Neural crest cell (in vitro differentiated cells): ENCODE data around the gene OVCH2. TPM values are rescaled to one million over a fixed set of nuclear protein-coding genes. Genes with fewer than 3 reads are reported as not detected.

Experiments
- DNase-seq: peaks from one replicate; pipeline ENCODE4 v3.0.0; 2021; ENCODE audit warnings: low read depth, mixed read lengths, low spot score
- H3K27ac Mint-ChIP-seq: one replicate; pipeline ENCODE4 v1.8.0; 2021; ENCODE audit warnings: mild to moderate bottlenecking, mixed read lengths; ENCODE audit not compliant: unreplicated experiment
- H3K27me3 Mint-ChIP-seq: 2 replicates; pipeline ENCODE4 v1.8.0; 2021; ENCODE audit warnings: low read depth, mild to moderate bottlenecking, mixed read lengths
- H3K36me3 Mint-ChIP-seq: 2 replicates; pipeline ENCODE4 v1.8.0; 2021; ENCODE audit warnings: low read depth, mild to moderate bottlenecking, mixed read lengths
- H3K4me1 Mint-ChIP-seq: 2 replicates; pipeline ENCODE4 v1.8.0; 2021; ENCODE audit warnings: mixed read lengths
- H3K4me3 Mint-ChIP-seq: one replicate; pipeline ENCODE4 v1.8.0; 2021; ENCODE audit warnings: mild to moderate bottlenecking, mixed read lengths
- H3K9me3 Mint-ChIP-seq: 2 replicates; pipeline ENCODE4 v1.8.0; 2021; ENCODE audit warnings: mixed read lengths
- CTCF ChIP-seq: fragments of 200-600 bp; sonication (generic); conservative IDR thresholded peaks from 2 replicates; pipeline ENCODE4 v1.5.0; 2021; ENCODE audit warnings: antibody characterized with exemption, mild to moderate bottlenecking
- total RNA-seq: library from RNA; stranded (reverse); gene quantifications from 2 replicates; pipeline ENCODE4 v1.2.1, GENCODE V29; 2021

Gene OVCH2
- total RNA-seq, 1 donor from 2014 or later, result not detected

- TF ChIP-seq CTCF, result no peak
- no peak for DNase-seq
- H3K36me3 Mint-ChIP-seq, result peaks cover 3% of the 10 kb centered on the region
- peak overlapping the region; percentile 19 for H3K4me3 Mint-ChIP-seq
- no peaks in the 10 kb centered on the region for H3K9me3 Mint-ChIP-seq
- peak overlapping the region; percentile 73 for H3K27ac Mint-ChIP-seq
- H3K4me1 Mint-ChIP-seq, result peaks cover 36% of the 10 kb centered on the region
- H3K27me3 Mint-ChIP-seq, result peaks cover 36% of the 10 kb centered on the region
Measured at GRCh38 chr11:7671347-7672215, 34.7 kb downstream of the OVCH2 start.

- Mint-ChIP-seq H3K4me1 (peaks cover 39% of the 10 kb centered on the region), H3K4me3 (no peak overlapping the region), H3K36me3 (peaks cover 5% of the 10 kb centered on the region), H3K9me3 (no peaks in the 10 kb centered on the region), H3K27ac (no peak overlapping the region), H3K27me3 (peaks cover 31% of the 10 kb centered on the region)
- no peak for TF ChIP-seq CTCF
- DNase-seq, result no peak
Measured at GRCh38 chr11:7670641-7671040, 35.6 kb downstream of the OVCH2 start.

GRCh38 chr11:7668911-7669310 is 37.4 kb downstream of the OVCH2 start:
- Mint-ChIP-seq H3K9me3 (no peaks in the 10 kb centered on the region), H3K4me1 (peaks cover 33% of the 10 kb centered on the region), H3K27ac (peak overlapping the region; percentile 63), H3K27me3 (peaks cover 14% of the 10 kb centered on the region), H3K4me3 (peak overlapping the region; percentile 8), H3K36me3 (peaks cover 9% of the 10 kb centered on the region)
- TF ChIP-seq CTCF, result no peak
- DNase-seq, result no peak

- Mint-ChIP-seq H3K4me3 (peak overlapping the region; percentile 8), H3K4me1 (peaks cover 32% of the 10 kb centered on the region), H3K36me3 (peaks cover 10% of the 10 kb centered on the region), H3K27ac (peak overlapping the region; percentile 63), H3K9me3 (no peaks in the 10 kb centered on the region), H3K27me3 (peaks cover 13% of the 10 kb centered on the region)
- DNase-seq, result no peak
- TF ChIP-seq CTCF, result no peak
Measured at GRCh38 chr11:7668464-7668863, 37.8 kb downstream of the OVCH2 start.

GRCh38 chr11:7667460-7667859 is 38.8 kb downstream of the OVCH2 start:
- no peak for TF ChIP-seq CTCF
- no peak overlapping the region for H3K27ac Mint-ChIP-seq
- no peak for DNase-seq
- H3K4me1 Mint-ChIP-seq, result peaks cover 28% of the 10 kb centered on the region
- H3K36me3 Mint-ChIP-seq, result peaks cover 10% of the 10 kb centered on the region
- no peak overlapping the region for H3K4me3 Mint-ChIP-seq
- H3K9me3 Mint-ChIP-seq, result no peaks in the 10 kb centered on the region
- H3K27me3 Mint-ChIP-seq, result peaks cover 4% of the 10 kb centered on the region
